HepG2 (cell line): ENCODE measurements around the gene ALG14. TPM values are rescaled to one million over a fixed set of nuclear protein-coding genes. Genes with fewer than 3 reads are reported as not detected.

Experiments
- ATAD3A ChIP-seq: sonication (generic); formaldehyde crosslinking; IDR thresholded peaks from 2 replicates; pipeline ENCODE4 v1.4.0; 2020; ENCODE audit warnings: missing genetic modification reagents
- HIVEP1 ChIP-seq: sonication (generic); formaldehyde crosslinking; IDR thresholded peaks from 2 replicates; pipeline ENCODE4 v1.4.0; 2020; ENCODE audit warnings: mild to moderate bottlenecking, missing genetic modification reagents
- JDP2 ChIP-seq: sonication (generic); formaldehyde crosslinking; IDR thresholded peaks from 2 replicates; pipeline ENCODE4 v1.8.1; 2022; ENCODE audit warnings: missing genetic modification reagents, borderline replicate concordance
- KLF12 ChIP-seq: sonication (generic); formaldehyde crosslinking; IDR thresholded peaks from 2 replicates; pipeline ENCODE4 v1.4.0; 2020; ENCODE audit warnings: missing genetic modification reagents, borderline replicate concordance
- MTA3 ChIP-seq: sonication (generic); formaldehyde crosslinking; IDR thresholded peaks from 2 replicates; pipeline ENCODE4 v1.4.0; 2020; ENCODE audit warnings: missing genetic modification reagents
- THYN1 ChIP-seq: sonication (generic); formaldehyde crosslinking; IDR thresholded peaks from 2 replicates; pipeline ENCODE4 v1.8.1; 2023; ENCODE audit warnings: low read depth, mild to moderate bottlenecking, moderate library complexity, missing genetic modification reagents, borderline replicate concordance
- ZKSCAN1 ChIP-seq: fragments of 150-350 bp; IDR thresholded peaks from 2 replicates; pipeline ENCODE4 v1.6.1; 2014; ENCODE audit warnings: low read length
- ZNF251 ChIP-seq: sonication (generic); formaldehyde crosslinking; IDR thresholded peaks from 2 replicates; pipeline ENCODE4 v1.9.0; 2021; ENCODE audit warnings: mild to moderate bottlenecking, missing genetic modification reagents
- ZNF292 ChIP-seq: sonication (generic); formaldehyde crosslinking; IDR thresholded peaks from 2 replicates; pipeline ENCODE4 v1.8.1; 2022; ENCODE audit warnings: mild to moderate bottlenecking, low read depth, missing genetic modification reagents, borderline replicate concordance
- ZNF335 ChIP-seq: sonication (generic); formaldehyde crosslinking; IDR thresholded peaks from 2 replicates; pipeline ENCODE4 v1.4.0; 2020; ENCODE audit warnings: missing genetic modification reagents
- ZNF616 ChIP-seq: sonication (generic); formaldehyde crosslinking; IDR thresholded peaks from 2 replicates; pipeline ENCODE4 v1.5.0; 2020; ENCODE audit warnings: low read depth, mild to moderate bottlenecking, missing genetic modification reagents
- ZNF619 ChIP-seq: sonication (generic); formaldehyde crosslinking; IDR thresholded peaks from 2 replicates; pipeline ENCODE4 v1.4.0; 2020; ENCODE audit warnings: mild to moderate bottlenecking, missing genetic modification reagents
- polyA plus RNA-seq, 8 experiments: library from polyadenylated mRNA; depleted of rRNA in 3 of 8; stranded (reverse) in 7 of 8; unstranded in 1 of 8; fragments of >200 nt; fragmentation: Illumina TruSeq in 4 of 8; extraction: Trizol in 4 of 8; gene quantifications; 2 replicates each; pipeline versions ENCODE4 v1.2.1 to v1.2.3, GENCODE V29; 2011 to 2016; ENCODE audit warnings: low read depth in 4 of 8, missing spikeins in 1 of 8, mixed read lengths in 1 of 8; ENCODE audit not compliant: insufficient read depth in 1 of 8
- total RNA-seq, 5 experiments: library from RNA; depleted of rRNA; stranded (reverse); fragments of >200 nt; fragmentation: Illumina TruSeq; extraction: Trizol; gene quantifications; 2 replicates each; pipeline ENCODE4 v1.2.3, GENCODE V29; 2016; ENCODE audit warnings: low read depth in 1 of 5
- TF ChIP-seq, protein P1 (sequence below): sonication (generic); formaldehyde crosslinking; IDR thresholded peaks from 2 replicates; pipeline ENCODE4 v1.9.0; 2021; ENCODE audit warnings: mild to moderate bottlenecking, missing genetic modification reagents
- TF ChIP-seq, protein P2 (sequence below): sonication (generic); formaldehyde crosslinking; IDR thresholded peaks from 2 replicates; pipeline ENCODE4 v1.5.0; 2020; ENCODE audit warnings: missing genetic modification reagents
- TF ChIP-seq, protein P3 (sequence below): sonication (generic); formaldehyde crosslinking; IDR thresholded peaks from 2 replicates; pipeline ENCODE4 v1.8.1; 2022; ENCODE audit warnings: low read depth, mild to moderate bottlenecking, missing genetic modification reagents

ALG14 gene
- total and polyA plus RNA-seq, 2 of the 13 experiments (the other 11 are each of a cell fraction or from before 2014, with no cell fraction given): 4.5 to 12.7 TPM

DNA sequence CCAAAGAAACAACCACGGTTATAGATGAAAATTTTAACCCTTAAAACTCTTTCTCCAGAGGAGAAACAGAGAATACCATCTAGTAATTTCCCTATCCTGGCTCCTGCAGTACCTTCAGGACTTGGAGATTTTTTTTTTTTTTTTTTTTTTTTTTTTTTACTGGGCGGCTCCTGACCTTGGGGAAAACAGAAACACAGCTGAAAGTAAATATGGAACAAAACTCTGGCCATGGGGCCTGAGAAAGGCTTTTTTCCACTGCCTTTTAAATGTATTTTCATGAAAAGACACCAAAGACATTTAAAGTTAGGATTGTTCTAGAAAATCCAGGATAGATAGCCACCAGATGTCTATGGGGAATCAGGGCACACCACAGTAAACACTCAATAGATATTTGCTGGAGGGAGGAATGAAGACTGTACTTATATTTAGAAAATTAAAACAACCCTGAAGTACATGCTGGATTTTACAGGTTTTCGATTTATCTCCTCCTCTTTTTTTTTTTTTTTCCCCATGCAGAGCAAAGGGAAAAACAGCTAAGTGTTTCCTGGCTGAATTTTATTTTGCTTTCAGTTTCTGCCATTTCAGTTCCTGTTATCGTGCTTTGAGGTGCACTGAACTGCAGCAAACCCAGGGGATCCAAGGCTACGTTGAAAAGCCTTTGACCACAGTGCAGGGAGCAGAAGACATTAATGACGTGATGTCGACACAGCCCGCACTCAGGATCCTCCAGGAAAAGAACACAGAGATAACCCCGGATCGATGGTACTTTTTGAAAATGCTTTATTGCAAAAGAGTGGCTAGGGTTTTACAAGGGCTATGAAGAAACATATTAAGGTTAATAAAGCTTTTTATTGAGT is 110.1 kb downstream of the ALG14 start (continued):
- TF ChIP-seq, protein P1, sequence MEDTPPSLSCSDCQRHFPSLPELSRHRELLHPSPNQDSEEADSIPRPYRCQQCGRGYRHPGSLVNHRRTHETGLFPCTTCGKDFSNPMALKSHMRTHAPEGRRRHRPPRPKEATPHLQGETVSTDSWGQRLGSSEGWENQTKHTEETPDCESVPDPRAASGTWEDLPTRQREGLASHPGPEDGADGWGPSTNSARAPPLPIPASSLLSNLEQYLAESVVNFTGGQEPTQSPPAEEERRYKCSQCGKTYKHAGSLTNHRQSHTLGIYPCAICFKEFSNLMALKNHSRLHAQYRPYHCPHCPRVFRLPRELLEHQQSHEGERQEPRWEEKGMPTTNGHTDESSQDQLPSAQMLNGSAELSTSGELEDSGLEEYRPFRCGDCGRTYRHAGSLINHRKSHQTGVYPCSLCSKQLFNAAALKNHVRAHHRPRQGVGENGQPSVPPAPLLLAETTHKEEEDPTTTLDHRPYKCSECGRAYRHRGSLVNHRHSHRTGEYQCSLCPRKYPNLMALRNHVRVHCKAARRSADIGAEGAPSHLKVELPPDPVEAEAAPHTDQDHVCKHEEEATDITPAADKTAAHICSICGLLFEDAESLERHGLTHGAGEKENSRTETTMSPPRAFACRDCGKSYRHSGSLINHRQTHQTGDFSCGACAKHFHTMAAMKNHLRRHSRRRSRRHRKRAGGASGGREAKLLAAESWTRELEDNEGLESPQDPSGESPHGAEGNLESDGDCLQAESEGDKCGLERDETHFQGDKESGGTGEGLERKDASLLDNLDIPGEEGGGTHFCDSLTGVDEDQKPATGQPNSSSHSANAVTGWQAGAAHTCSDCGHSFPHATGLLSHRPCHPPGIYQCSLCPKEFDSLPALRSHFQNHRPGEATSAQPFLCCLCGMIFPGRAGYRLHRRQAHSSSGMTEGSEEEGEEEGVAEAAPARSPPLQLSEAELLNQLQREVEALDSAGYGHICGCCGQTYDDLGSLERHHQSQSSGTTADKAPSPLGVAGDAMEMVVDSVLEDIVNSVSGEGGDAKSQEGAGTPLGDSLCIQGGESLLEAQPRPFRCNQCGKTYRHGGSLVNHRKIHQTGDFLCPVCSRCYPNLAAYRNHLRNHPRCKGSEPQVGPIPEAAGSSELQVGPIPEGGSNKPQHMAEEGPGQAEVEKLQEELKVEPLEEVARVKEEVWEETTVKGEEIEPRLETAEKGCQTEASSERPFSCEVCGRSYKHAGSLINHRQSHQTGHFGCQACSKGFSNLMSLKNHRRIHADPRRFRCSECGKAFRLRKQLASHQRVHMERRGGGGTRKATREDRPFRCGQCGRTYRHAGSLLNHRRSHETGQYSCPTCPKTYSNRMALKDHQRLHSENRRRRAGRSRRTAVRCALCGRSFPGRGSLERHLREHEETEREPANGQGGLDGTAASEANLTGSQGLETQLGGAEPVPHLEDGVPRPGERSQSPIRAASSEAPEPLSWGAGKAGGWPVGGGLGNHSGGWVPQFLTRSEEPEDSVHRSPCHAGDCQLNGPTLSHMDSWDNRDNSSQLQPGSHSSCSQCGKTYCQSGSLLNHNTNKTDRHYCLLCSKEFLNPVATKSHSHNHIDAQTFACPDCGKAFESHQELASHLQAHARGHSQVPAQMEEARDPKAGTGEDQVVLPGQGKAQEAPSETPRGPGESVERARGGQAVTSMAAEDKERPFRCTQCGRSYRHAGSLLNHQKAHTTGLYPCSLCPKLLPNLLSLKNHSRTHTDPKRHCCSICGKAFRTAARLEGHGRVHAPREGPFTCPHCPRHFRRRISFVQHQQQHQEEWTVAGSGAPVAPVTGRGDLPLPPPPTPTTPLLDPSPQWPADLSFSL (CRISPR knock-in tag): no peak
- TF ChIP-seq, protein P2, sequence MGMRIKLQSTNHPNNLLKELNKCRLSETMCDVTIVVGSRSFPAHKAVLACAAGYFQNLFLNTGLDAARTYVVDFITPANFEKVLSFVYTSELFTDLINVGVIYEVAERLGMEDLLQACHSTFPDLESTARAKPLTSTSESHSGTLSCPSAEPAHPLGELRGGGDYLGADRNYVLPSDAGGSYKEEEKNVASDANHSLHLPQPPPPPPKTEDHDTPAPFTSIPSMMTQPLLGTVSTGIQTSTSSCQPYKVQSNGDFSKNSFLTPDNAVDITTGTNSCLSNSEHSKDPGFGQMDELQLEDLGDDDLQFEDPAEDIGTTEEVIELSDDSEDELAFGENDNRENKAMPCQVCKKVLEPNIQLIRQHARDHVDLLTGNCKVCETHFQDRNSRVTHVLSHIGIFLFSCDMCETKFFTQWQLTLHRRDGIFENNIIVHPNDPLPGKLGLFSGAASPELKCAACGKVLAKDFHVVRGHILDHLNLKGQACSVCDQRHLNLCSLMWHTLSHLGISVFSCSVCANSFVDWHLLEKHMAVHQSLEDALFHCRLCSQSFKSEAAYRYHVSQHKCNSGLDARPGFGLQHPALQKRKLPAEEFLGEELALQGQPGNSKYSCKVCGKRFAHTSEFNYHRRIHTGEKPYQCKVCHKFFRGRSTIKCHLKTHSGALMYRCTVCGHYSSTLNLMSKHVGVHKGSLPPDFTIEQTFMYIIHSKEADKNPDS: no peak
- TF ChIP-seq HIVEP1 (CRISPR knock-in tag): no peak
- no peak for TF ChIP-seq ZNF616 (CRISPR knock-in tag)
- TF ChIP-seq ZNF335: 0 out of 2 replicates have a peak, but pooled peaks have one; percentile 50
- no peak for TF ChIP-seq JDP2 (CRISPR knock-in tag)
- TF ChIP-seq ZNF619: no peak
- TF ChIP-seq THYN1 (CRISPR knock-in tag): no peak
- TF ChIP-seq, protein P3, sequence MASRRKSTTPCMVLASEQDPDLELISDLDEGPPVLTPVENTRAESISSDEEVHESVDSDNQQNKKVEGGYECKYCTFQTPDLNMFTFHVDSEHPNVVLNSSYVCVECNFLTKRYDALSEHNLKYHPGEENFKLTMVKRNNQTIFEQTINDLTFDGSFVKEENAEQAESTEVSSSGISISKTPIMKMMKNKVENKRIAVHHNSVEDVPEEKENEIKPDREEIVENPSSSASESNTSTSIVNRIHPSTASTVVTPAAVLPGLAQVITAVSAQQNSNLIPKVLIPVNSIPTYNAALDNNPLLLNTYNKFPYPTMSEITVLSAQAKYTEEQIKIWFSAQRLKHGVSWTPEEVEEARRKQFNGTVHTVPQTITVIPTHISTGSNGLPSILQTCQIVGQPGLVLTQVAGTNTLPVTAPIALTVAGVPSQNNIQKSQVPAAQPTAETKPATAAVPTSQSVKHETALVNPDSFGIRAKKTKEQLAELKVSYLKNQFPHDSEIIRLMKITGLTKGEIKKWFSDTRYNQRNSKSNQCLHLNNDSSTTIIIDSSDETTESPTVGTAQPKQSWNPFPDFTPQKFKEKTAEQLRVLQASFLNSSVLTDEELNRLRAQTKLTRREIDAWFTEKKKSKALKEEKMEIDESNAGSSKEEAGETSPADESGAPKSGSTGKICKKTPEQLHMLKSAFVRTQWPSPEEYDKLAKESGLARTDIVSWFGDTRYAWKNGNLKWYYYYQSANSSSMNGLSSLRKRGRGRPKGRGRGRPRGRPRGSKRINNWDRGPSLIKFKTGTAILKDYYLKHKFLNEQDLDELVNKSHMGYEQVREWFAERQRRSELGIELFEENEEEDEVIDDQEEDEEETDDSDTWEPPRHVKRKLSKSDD (CRISPR knock-in tag): no peak
- TF ChIP-seq KLF12 (CRISPR knock-in tag): 0 out of 2 replicates have a peak, but pooled peaks have one; percentile 3
- no peak for TF ChIP-seq ATAD3A (CRISPR knock-in tag)
- TF ChIP-seq ZNF251: no peak
- TF ChIP-seq MTA3 (CRISPR knock-in tag): no peak
- peak; percentile 61; the same call in 1 of the 2 replicates for TF ChIP-seq ZNF292 (CRISPR knock-in tag)
- no peak for TF ChIP-seq ZKSCAN1
